Measurements from ENCODE around the gene STAU1. TPM values are rescaled to one million over a fixed set of nuclear protein-coding genes. Genes with fewer than 3 reads are reported as not detected.
"Not testable (repeated sequence)": the region's sequence is repeated elsewhere in the genome, so short reads cannot be mapped to it uniquely, and the experiment has no call there.

The STAU1 gene
- total RNA-seq, 2 donors from 2014 or later, result 73.3 to 88.2 TPM

GRCh38 chr20:49218739-49219090 lies 30.6 kb upstream of the STAU1 start:
- H3K4me3 Mint-ChIP-seq, result peak overlapping the region; percentile 93

GRCh38 chr20:49216991-49217578 lies 29.0 kb upstream of the STAU1 start:
- Mint-ChIP-seq H3K4me3 (peak overlapping the region; percentile 66), H3K4me1 (peaks cover 13% of the 10 kb centered on the region), H3K36me3 (ENCODE audit: low read depth) (peaks cover 33% of the 10 kb centered on the region), H3K27ac (peak overlapping the region; percentile 66), H3K9me3 (no peaks in the 10 kb centered on the region), H3K27me3 (no peaks in the 10 kb centered on the region)
- ATAC-seq (replicated peaks), result peak; percentile 71

More at GRCh38 chr20:49218739-49219090, 30.6 kb upstream of the STAU1 start:
- Mint-ChIP-seq H3K4me1 (peaks cover 13% of the 10 kb centered on the region), H3K36me3 (ENCODE audit: low read depth) (peaks cover 49% of the 10 kb centered on the region), H3K27ac (peak overlapping the region; percentile 94)
- H3K27me3 Mint-ChIP-seq; ATAC-seq (replicated peaks); H3K9me3 Mint-ChIP-seq: not testable (repeated sequence)

GRCh38 chr20:49215232-49215631 lies 27.1 kb upstream of the STAU1 start:
- peaks cover 14% of the 10 kb centered on the region for H3K36me3 Mint-ChIP-seq (ENCODE audit: low read depth)
- ATAC-seq (replicated peaks), result no peak
- peaks cover 5% of the 10 kb centered on the region for H3K4me1 Mint-ChIP-seq
- peaks cover 3% of the 10 kb centered on the region for H3K9me3 Mint-ChIP-seq
- no peak overlapping the region for H3K4me3 Mint-ChIP-seq
- no peak overlapping the region for H3K27ac Mint-ChIP-seq
- H3K27me3 Mint-ChIP-seq, result no peaks in the 10 kb centered on the region

- no peak overlapping the region for H3K27ac Mint-ChIP-seq
- H3K4me1 Mint-ChIP-seq, result no peaks in the 10 kb centered on the region
- peaks cover 8% of the 10 kb centered on the region for H3K36me3 Mint-ChIP-seq (ENCODE audit: low read depth)
- no peak overlapping the region for H3K4me3 Mint-ChIP-seq
- ATAC-seq (replicated peaks), result no peak
- H3K9me3 Mint-ChIP-seq, result peaks cover 3% of the 10 kb centered on the region
- no peaks in the 10 kb centered on the region for H3K27me3 Mint-ChIP-seq
These were observed 26.4 kb upstream of the STAU1 start for GRCh38 chr20:49214571-49214970.

- Mint-ChIP-seq H3K27ac (no peak overlapping the region), H3K9me3 (peaks cover 3% of the 10 kb centered on the region), H3K4me1 (no peaks in the 10 kb centered on the region), H3K27me3 (no peaks in the 10 kb centered on the region), H3K4me3 (no peak overlapping the region), H3K36me3 (ENCODE audit: low read depth) (no peaks in the 10 kb centered on the region)
- ATAC-seq (replicated peaks), result no peak
These were observed 22.6 kb upstream of the STAU1 start for GRCh38 chr20:49210757-49211110.

- Mint-ChIP-seq H3K27ac (no peak overlapping the region), H3K4me1 (no peaks in the 10 kb centered on the region), H3K9me3 (peaks cover 3% of the 10 kb centered on the region), H3K27me3 (no peaks in the 10 kb centered on the region), H3K4me3 (no peak overlapping the region), H3K36me3 (ENCODE audit: low read depth) (no peaks in the 10 kb centered on the region)
- ATAC-seq (replicated peaks), result no peak
These were observed 22.1 kb upstream of the STAU1 start for GRCh38 chr20:49210101-49210756.

- no peak overlapping the region for H3K27ac Mint-ChIP-seq
- no peak overlapping the region for H3K4me3 Mint-ChIP-seq
- no peaks in the 10 kb centered on the region for H3K36me3 Mint-ChIP-seq (ENCODE audit: low read depth)
- H3K9me3 Mint-ChIP-seq, result peaks cover 3% of the 10 kb centered on the region
- H3K4me1 Mint-ChIP-seq, result no peaks in the 10 kb centered on the region
- ATAC-seq (replicated peaks), result peak; percentile 48
- H3K27me3 Mint-ChIP-seq, result no peaks in the 10 kb centered on the region
These were observed 18.9 kb upstream of the STAU1 start for GRCh38 chr20:49207076-49207475.

- no peak overlapping the region for H3K4me3 Mint-ChIP-seq
- ATAC-seq (replicated peaks), result no peak
- no peaks in the 10 kb centered on the region for H3K4me1 Mint-ChIP-seq
- no peaks in the 10 kb centered on the region for H3K36me3 Mint-ChIP-seq (ENCODE audit: low read depth)
- H3K27me3 Mint-ChIP-seq, result no peaks in the 10 kb centered on the region
- no peaks in the 10 kb centered on the region for H3K9me3 Mint-ChIP-seq
- H3K27ac Mint-ChIP-seq, result no peak overlapping the region
These were observed 15.6 kb upstream of the STAU1 start for GRCh38 chr20:49203746-49204145.

GRCh38 chr20:49203011-49203410 lies 14.9 kb upstream of the STAU1 start:
- H3K4me3 Mint-ChIP-seq, result no peak overlapping the region
- no peaks in the 10 kb centered on the region for H3K9me3 Mint-ChIP-seq
- no peak overlapping the region for H3K27ac Mint-ChIP-seq
- ATAC-seq (replicated peaks), result no peak
- no peaks in the 10 kb centered on the region for H3K27me3 Mint-ChIP-seq
- H3K4me1 Mint-ChIP-seq, result no peaks in the 10 kb centered on the region
- H3K36me3 Mint-ChIP-seq (ENCODE audit: low read depth), result no peaks in the 10 kb centered on the region

- H3K27ac Mint-ChIP-seq, result no peak overlapping the region
- no peak overlapping the region for H3K4me3 Mint-ChIP-seq
- no peaks in the 10 kb centered on the region for H3K4me1 Mint-ChIP-seq
- no peaks in the 10 kb centered on the region for H3K9me3 Mint-ChIP-seq
- no peak for ATAC-seq (replicated peaks)
- no peaks in the 10 kb centered on the region for H3K27me3 Mint-ChIP-seq
- H3K36me3 Mint-ChIP-seq (ENCODE audit: low read depth), result no peaks in the 10 kb centered on the region
These were observed 11.7 kb upstream of the STAU1 start for GRCh38 chr20:49199729-49200293.

GRCh38 chr20:49192944-49193518 lies 4.9 kb upstream of the STAU1 start:
- not testable (repeated sequence) for H3K27me3 Mint-ChIP-seq; H3K27ac Mint-ChIP-seq; ATAC-seq (replicated peaks); H3K4me1 Mint-ChIP-seq; H3K36me3 Mint-ChIP-seq (ENCODE audit: low read depth); H3K9me3 Mint-ChIP-seq; H3K4me3 Mint-ChIP-seq

GRCh38 chr20:49187330-49187850 lies 744 bp downstream of the STAU1 start:
- H3K4me3 Mint-ChIP-seq, result peak overlapping the region; percentile 93
- H3K4me1 Mint-ChIP-seq, result peaks cover 23% of the 10 kb centered on the region

GRCh38 chr20:49186535-49187329 lies 1.4 kb downstream of the STAU1 start:
- Mint-ChIP-seq H3K27ac (peak overlapping the region; percentile 86), H3K36me3 (ENCODE audit: low read depth) (peaks cover 45% of the 10 kb centered on the region), H3K4me1 (peaks cover 23% of the 10 kb centered on the region), H3K4me3 (peak overlapping the region; percentile 93), H3K9me3 (no peaks in the 10 kb centered on the region), H3K27me3 (no peaks in the 10 kb centered on the region)
- peak; percentile 49 for ATAC-seq (replicated peaks)

More at GRCh38 chr20:49187330-49187850, 744 bp downstream of the STAU1 start:
- Mint-ChIP-seq H3K27me3 (no peaks in the 10 kb centered on the region), H3K9me3 (no peaks in the 10 kb centered on the region), H3K36me3 (ENCODE audit: low read depth) (peaks cover 45% of the 10 kb centered on the region), H3K27ac (peak overlapping the region; percentile 86)
- ATAC-seq (replicated peaks), result peak; percentile 5

- peak overlapping the region; percentile 72 for H3K27ac Mint-ChIP-seq
- H3K4me1 Mint-ChIP-seq, result peaks cover 33% of the 10 kb centered on the region
- peaks cover 45% of the 10 kb centered on the region for H3K36me3 Mint-ChIP-seq (ENCODE audit: low read depth)
- H3K9me3 Mint-ChIP-seq, result no peaks in the 10 kb centered on the region
- H3K27me3 Mint-ChIP-seq, result no peaks in the 10 kb centered on the region
- H3K4me3 Mint-ChIP-seq, result peak overlapping the region; percentile 93
- no peak for ATAC-seq (replicated peaks)
These were observed 2.9 kb downstream of the STAU1 start for GRCh38 chr20:49185071-49185761.

All from activated T-helper 17 cell treated with anti-CD3 and anti-CD28 coated beads, Interleukin-2, amount 50 U/mL, for 72 hours (primary cell).